Fibroblast of peridontal ligament (primary cell): ENCODE measurements around the gene CES1.
"Not testable (repeated sequence)": the region's sequence is repeated elsewhere in the genome, so short reads cannot be mapped to it uniquely, and the experiment has no call there.

Experiments
- DNase-seq: peaks from one replicate; pipeline ENCODE4 v3.0.0-alpha.2; 2010; ENCODE audit errors: extremely low read depth

The CES1 gene

DNA sequence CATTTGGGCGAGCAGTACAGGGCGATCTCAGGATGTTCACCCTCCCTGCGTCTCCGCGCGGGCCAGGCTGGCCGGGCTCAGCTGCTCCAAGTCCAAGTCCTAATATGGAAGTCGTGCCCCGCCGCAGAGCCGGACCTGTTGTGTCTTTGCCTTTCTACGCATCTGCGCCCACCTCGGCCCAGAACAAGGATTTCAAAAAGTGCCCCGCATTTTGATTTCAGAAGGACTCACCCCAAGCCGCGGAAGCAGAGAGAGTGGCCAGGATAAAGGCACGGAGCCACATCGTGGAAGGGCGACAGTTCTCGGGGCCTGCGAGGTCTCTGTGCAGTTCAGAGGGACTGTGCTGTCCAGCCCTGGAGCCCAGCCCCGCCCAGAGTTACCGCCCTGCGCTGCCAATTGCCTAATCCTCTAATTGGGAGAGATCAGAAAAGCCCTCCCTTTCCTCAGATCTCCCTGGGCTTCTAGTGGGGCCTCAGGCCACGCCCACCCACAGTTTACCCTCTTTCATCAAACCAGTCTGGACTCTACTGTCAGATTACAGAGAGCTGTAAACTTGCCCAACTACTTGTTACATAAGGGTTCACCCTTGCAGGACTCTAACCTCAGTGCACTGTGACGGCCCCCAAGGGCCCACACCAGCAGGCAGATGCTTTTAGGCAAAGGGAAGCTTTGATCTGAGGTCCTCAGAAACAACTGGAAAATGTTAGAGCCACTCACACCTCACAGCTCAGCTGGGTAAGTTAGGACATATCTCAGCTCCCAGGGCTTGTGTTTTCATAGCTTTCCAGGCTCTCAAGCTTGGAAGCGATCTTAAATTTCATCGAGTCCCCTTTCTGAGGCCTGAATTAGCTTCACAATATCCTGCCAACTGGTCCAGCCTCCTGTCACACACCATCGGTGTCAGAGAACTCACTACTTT is at the start of gene CES1:
Gene CES1, minus strand, starts transcription at position 324 of the 919 bp plus-strand sequence. Its CDS starts 41 bp downstream, at position 283.
- no peak for DNase-seq

GRCh38 chr16:55876854-55877253 is 44.0 kb upstream of the CES1 start:
- DNase-seq: no peak

GRCh38 chr16:55875273-55875672 is 42.4 kb upstream of the CES1 start, which contains the start of gene CES5A:
CES5A (minus strand) TSS chr16:55875373; CDS start chr16:55875221, 152 bp downstream.
- DNase-seq: no peak

- DNase-seq: no peak
These were observed 40.2 kb upstream of the CES1 start for GRCh38 chr16:55873122-55873521.

DNA sequence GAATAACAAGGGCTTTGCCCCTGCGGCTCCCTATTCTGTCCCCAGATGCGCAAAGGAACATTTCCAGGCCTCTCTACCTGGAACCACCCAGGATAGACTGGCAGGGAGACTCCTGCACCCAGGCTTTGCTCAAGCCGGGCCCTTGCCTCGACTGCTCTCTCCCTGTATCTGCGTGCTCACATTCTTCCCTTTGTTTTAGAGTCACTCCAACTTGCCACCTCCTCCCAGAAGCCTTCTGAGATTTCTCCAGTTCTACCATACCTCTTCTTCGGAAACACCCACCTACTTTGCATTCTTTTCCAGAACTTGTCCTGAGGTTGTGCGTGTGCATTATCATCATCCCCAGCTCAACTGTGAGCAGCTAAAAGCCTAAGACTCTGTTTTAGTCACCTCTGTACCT is 39.2 kb upstream of the CES1 start:
- DNase-seq: no peak

DNA sequence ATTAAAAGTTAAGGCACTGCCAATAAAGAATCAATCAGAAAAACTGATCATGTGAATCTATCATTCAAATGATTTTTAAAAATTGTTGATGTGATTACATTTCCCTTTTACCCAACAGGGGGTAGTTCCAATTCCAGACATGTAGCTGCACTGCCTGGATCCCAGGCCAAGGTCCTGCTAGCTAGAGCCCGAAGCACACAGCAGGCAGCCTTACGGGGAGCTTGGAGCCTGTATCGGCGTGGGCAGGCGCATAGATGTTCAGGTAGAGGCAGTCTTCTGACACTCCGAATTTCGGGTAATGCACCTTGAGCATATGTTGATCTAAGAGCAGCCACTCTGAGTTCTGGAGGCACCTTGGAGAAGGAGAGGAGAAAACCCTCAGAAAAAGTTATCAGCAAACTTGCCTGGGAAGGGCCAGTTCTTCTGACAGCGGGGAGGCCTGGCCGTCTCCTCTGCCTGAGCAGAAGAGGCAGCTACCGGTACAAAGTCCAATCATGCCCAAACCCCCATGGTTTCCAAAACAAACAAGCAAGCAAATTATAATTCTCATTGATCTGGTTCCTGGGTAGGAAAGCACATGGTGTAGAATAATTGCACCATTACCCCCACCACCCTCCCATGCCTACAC is 38.6 kb upstream of the CES1 start:
- no peak for DNase-seq

GRCh38 chr16:55868980-55869379 is 36.1 kb upstream of the CES1 start:
- no peak for DNase-seq

GRCh38 chr16:55868137-55868536 is 35.2 kb upstream of the CES1 start:
- DNase-seq: no peak

DNA sequence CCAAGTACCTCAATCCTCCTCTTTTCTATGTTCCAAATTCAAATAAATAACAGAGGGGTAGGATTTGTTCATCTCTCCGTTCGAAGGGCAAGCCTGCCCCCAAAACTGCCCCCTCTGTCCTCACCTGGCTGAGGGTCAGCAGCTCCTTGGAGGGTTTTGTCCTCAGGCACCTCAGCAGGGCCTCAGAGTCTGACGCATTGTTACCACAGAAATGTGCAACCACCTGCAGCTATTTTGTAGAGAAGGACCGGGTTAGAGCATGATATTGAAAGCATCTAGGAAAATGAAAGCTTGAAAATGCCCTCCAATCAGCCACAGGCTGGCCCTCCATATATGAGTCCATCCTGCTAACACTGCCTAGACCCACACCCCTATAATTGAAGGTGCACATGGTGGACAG is 28.4 kb upstream of the CES1 start:
- DNase-seq: no peak

DNA sequence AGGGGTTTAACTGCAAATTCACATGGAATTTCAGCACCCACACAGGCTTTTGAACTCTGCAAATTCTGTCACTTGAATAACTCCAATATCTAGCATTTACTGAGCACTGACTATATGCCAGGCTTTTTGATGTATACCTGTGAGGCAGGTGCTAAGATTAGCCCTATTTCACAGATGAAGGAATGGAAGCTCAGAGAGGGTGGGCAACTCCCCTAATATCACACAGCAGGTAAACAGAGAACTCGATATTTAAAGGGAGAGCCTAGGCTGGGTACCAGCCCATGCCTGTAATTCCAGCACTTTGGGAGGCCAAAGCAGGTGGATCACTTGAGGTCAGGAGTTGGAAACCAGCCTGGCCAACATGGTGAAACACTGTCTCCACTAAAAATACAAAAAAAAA is 24.8 kb upstream of the CES1 start:
- not testable (repeated sequence) for DNase-seq

DNA sequence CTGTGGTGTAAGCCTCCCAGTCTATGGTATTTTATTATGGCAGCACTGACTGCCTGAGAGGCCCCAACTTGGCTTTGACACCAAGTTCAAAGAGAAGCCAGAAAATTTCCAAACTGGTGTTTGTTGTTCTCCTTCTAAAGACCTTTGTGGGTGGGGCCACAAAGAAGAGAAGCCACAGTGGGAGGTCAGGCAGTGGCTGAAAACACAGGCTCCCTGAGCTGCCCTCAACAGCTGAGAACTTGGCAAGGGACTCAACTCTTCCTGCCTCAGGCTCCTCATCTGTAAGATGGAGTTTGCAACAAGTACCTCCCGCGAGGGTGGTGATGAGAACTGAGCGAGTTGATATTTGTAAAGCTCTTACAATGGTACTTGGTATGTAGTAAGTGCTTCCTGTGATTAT is 24.1 kb upstream of the CES1 start:
- DNase-seq: no peak

DNA sequence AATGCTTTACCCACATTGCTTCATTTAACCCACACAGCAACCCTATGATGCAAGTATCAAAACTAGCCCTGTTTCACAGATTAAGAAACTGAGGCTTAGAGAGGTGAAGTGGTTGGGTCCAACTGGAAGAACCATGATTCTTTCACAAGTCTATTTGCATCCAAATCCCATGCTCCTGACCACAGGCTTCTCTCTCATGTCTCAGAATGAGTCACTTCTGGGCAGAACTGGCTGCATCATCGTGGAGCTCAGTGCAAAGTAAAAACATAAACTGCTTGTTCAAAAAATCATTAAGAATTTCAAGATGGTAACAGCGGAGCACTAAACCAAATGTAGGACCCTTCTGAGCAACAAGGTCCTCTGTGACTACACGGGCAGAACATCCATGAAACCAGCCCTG is 20.2 kb upstream of the CES1 start:
- DNase-seq: peak; percentile 31

GRCh38 chr16:55849536-55849935 is 16.6 kb upstream of the CES1 start:
- DNase-seq: no peak

GRCh38 chr16:55846598-55847346 is 13.9 kb upstream of the CES1 start:
- DNase-seq: no peak

GRCh38 chr16:55843105-55843395 is 10.2 kb upstream of the CES1 start:
- DNase-seq: no peak

DNA sequence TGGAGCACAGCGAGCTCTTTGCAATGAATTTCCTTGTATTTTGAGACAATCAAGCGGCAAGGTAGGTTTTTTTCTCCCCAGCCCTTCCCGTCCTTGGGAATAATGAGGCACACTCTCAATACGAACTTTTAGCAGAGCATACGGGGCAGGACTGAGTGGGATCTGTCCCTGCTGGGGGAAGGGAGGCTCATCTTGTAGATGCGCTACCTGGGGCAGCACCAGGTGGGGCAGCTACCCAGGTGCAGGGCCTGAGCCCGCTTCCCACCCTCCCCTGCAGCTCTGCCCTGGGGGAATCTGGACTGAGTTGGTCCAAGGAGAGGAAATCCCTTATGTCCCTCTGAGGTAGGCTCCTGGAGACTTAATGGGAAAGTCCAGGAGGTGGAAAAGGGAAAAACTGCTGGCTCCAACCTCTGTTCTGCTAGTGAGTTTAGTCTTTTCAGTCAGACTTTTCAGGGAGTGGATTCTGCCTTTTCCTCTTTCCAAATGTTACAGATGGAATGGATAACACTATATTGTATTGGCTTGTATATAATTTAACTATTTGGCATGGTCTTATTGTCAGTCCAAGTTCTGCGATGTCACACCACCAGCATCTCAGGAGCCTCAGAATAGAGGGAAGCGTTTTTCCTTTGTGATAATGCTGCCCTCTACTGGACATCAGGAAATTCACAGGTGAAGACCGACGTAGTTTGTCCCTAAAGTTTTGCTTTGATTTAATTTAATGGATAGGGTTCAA is 9.6 kb upstream of the CES1 start:
- peak; percentile 58 for DNase-seq

GRCh38 chr16:55839115-55839514 is 6.2 kb upstream of the CES1 start:
- DNase-seq: no peak

- DNase-seq: no peak
These were observed 3.3 kb upstream of the CES1 start for GRCh38 chr16:55836158-55836611.

DNA sequence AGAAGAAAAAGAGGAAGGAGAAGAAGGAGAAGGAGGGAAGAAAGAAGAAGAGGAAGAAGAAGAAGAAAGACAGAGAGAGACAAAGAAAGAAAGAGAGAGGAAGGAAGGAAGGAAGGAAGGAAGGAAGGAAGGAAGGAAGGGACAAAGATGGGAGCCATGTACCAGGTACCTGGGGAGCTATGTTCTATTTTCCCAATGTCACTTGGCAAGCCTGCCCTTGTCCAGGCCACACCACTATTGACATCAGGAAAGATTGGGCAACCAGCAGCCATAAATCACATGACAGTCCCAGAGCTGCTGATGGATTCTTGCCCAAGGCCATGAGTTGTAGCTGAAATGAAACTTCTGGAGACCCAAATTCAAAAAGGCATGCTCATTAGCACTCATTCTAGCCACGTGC is 2.7 kb upstream of the CES1 start:
- DNase-seq: no peak

DNA sequence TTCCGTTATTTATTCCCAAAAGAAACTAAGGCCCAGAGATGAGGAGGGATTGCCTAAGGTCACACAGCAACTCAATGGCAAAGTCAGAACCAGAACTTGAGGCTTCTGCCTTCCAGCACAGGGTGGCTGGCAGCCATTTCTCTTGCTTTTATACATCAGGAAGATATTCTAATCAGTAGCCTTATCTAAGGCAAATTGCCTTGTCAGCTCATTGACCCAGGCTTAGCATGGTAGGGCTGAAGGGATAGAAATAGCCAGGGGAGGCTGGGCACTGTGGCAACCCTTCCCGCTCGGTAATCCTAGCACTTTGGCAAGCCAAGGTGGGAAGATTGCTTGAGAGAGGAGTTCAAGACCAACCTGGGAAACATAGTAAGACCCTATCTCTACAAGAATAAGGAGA is 2.3 kb upstream of the CES1 start:
- DNase-seq: not testable (repeated sequence)

- no peak for DNase-seq
These were observed 1.2 kb upstream of the CES1 start for GRCh38 chr16:55834049-55834448.

GRCh38 chr16:55832425-55832772 is 497 bp downstream of the CES1 start:
- DNase-seq: no peak
